HepG2 (cell line): ENCODE results near the gene ZNF132. TPM values are rescaled to one million over a fixed set of nuclear protein-coding genes. Genes with fewer than 3 reads are reported as not detected.

Experiments used
- AFF4 ChIP-seq: sonication (generic); formaldehyde crosslinking; IDR thresholded peaks from 2 replicates; pipeline ENCODE4 v1.4.0; 2020; ENCODE audit warnings: missing genetic modification reagents
- AKAP8 ChIP-seq: sonication (generic); formaldehyde crosslinking; IDR thresholded peaks from 2 replicates; pipeline ENCODE4 v1.5.1; 2020; ENCODE audit warnings: mild to moderate bottlenecking, missing genetic modification reagents
- ISX ChIP-seq: sonication (generic); formaldehyde crosslinking; conservative IDR thresholded peaks from 2 replicates; pipeline ENCODE4 v1.5.0; 2020; ENCODE audit warnings: missing genetic modification reagents
- JUND ChIP-seq: sonication (generic); formaldehyde crosslinking; IDR thresholded peaks from 2 replicates; pipeline ENCODE4 v1.8.0; 2022; ENCODE audit warnings: mild to moderate bottlenecking, missing genetic modification reagents
- KDM3A ChIP-seq: IDR thresholded peaks from 2 replicates; pipeline ENCODE4 v1.6.1; 2018; ENCODE audit warnings: low read depth, missing compliant biosample characterization
- LBX2 ChIP-seq: sonication (generic); formaldehyde crosslinking; IDR thresholded peaks from 2 replicates; pipeline ENCODE4 v1.5.0; 2020; ENCODE audit warnings: missing genetic modification reagents, mild to moderate bottlenecking, borderline replicate concordance
- NFKB2 ChIP-seq: sonication (generic); formaldehyde crosslinking; IDR thresholded peaks from 2 replicates; pipeline ENCODE4 v1.4.0; 2020; ENCODE audit warnings: missing genetic modification reagents, borderline replicate concordance
- PAF1 ChIP-seq: IDR thresholded peaks from 2 replicates; pipeline ENCODE4 v1.6.1; 2016; ENCODE audit warnings: missing genetic modification reagents, missing compliant biosample characterization
- REXO4 ChIP-seq: sonication (generic); formaldehyde crosslinking; IDR thresholded peaks from 2 replicates; pipeline ENCODE4 v1.8.0; 2022; ENCODE audit warnings: missing genetic modification reagents, mild to moderate bottlenecking, borderline replicate concordance
- THAP11 ChIP-seq: IDR thresholded peaks from 2 replicates; pipeline ENCODE4 v1.6.1; 2016; ENCODE audit warnings: missing biosample characterization, missing genetic modification reagents
- WIZ ChIP-seq: sonication (generic); formaldehyde crosslinking; IDR thresholded peaks from 2 replicates; pipeline ENCODE4 v1.5.1; 2020; ENCODE audit warnings: mild to moderate bottlenecking, missing genetic modification reagents
- ZBTB4 ChIP-seq: sonication (generic); formaldehyde crosslinking; IDR thresholded peaks from 2 replicates; pipeline ENCODE4 v1.4.0; 2020; ENCODE audit warnings: missing genetic modification reagents, mild to moderate bottlenecking, borderline replicate concordance
- ZBTB43 ChIP-seq: sonication (generic); formaldehyde crosslinking; conservative IDR thresholded peaks from 2 replicates; pipeline ENCODE4 v1.4.0; 2020; ENCODE audit warnings: missing genetic modification reagents
- ZNF18 ChIP-seq: sonication (generic); formaldehyde crosslinking; IDR thresholded peaks from 2 replicates; pipeline ENCODE4 v1.8.0; 2022; ENCODE audit warnings: mild to moderate bottlenecking, missing genetic modification reagents; ENCODE audit not compliant: insufficient replicate concordance
- ZNF225 ChIP-seq: sonication (generic); formaldehyde crosslinking; IDR thresholded peaks from 2 replicates; pipeline ENCODE4 v1.4.0; 2020; ENCODE audit warnings: mild to moderate bottlenecking, missing genetic modification reagents
- ZNF713 ChIP-seq: sonication (generic); formaldehyde crosslinking; IDR thresholded peaks from 2 replicates; pipeline ENCODE4 v1.4.0; 2020; ENCODE audit warnings: mild to moderate bottlenecking, missing genetic modification reagents
- ZSCAN25 ChIP-seq: sonication (generic); formaldehyde crosslinking; IDR thresholded peaks from 2 replicates; pipeline ENCODE4 v1.8.0; 2022; ENCODE audit warnings: mild to moderate bottlenecking, missing genetic modification reagents
- polyA plus RNA-seq, 8 experiments: library from polyadenylated mRNA; depleted of rRNA in 3 of 8; stranded (reverse) in 7 of 8; unstranded in 1 of 8; fragments of >200 nt; fragmentation: Illumina TruSeq in 4 of 8; extraction: Trizol in 4 of 8; gene quantifications; 2 replicates each; pipeline versions ENCODE4 v1.2.1 to v1.2.3, GENCODE V29; 2011 to 2016; ENCODE audit warnings: low read depth in 4 of 8, missing spikeins in 1 of 8, mixed read lengths in 1 of 8; ENCODE audit not compliant: insufficient read depth in 1 of 8
- total RNA-seq, 5 experiments: library from RNA; depleted of rRNA; stranded (reverse); fragments of >200 nt; fragmentation: Illumina TruSeq; extraction: Trizol; gene quantifications; 2 replicates each; pipeline ENCODE4 v1.2.3, GENCODE V29; 2016; ENCODE audit warnings: low read depth in 1 of 5

Gene ZNF132
- total and polyA plus RNA-seq, 2 of the 13 experiments (the other 11 are each of a cell fraction or from before 2014, with no cell fraction given) = not detected

- TF ChIP-seq NFKB2 (CRISPR knock-in tag) (peak; percentile 60; the same call in 1 of the 2 replicates), ZSCAN25 (CRISPR knock-in tag) (no peak), JUND (no peak), ZBTB4 (no peak), REXO4 (no peak), THAP11 (CRISPR knock-in tag) (peak; percentile 97), PAF1 (no peak), WIZ (CRISPR knock-in tag) (no peak), ZNF18 (CRISPR knock-in tag) (no peak), AFF4 (CRISPR knock-in tag) (no peak), KDM3A (CRISPR knock-in tag) (peak; percentile 46; the same call in 1 of the 2 replicates), AKAP8 (CRISPR knock-in tag) (no peak), ISX (no peak), LBX2 (CRISPR knock-in tag) (no peak), ZNF713 (CRISPR knock-in tag) (no peak), ZNF225 (CRISPR knock-in tag) (no peak), ZBTB43 (CRISPR knock-in tag) (no peak)
These were observed 27.0 kb upstream of the ZNF132 start, which contains the start of gene ZNF324 (continued) for GRCh38 chr19:58466760-58467589.
